GM03348 (cell line): ENCODE measurements around the gene SLC12A1.
"Not testable (repeated sequence)": the region's sequence is repeated elsewhere in the genome, so short reads cannot be mapped to it uniquely, and the experiment has no call there.

Source experiments
- DNase-seq: peaks from one replicate; pipeline ENCODE4 v3.0.0; 2012; ENCODE audit warnings: low spot score

Gene SLC12A1

GRCh38 chr15:48309740-48310139 is 103.6 kb downstream of the SLC12A1 start:
- no peak for DNase-seq

GRCh38 chr15:48313216-48313615 is 107.1 kb downstream of the SLC12A1 start:
- DNase-seq: no peak

GRCh38 chr15:48315041-48315440 is 108.9 kb downstream of the SLC12A1 start:
- no peak for DNase-seq

- no peak for DNase-seq
Measured at GRCh38 chr15:48317221-48317620, 111.1 kb downstream of the SLC12A1 start.

- no peak for DNase-seq
Measured at GRCh38 chr15:48318131-48318530, 112.0 kb downstream of the SLC12A1 start.

- DNase-seq: no peak
Measured at GRCh38 chr15:48323294-48323693, 117.2 kb downstream of the SLC12A1 start.

- no peak for DNase-seq
Measured at GRCh38 chr15:48324949-48325348, 118.8 kb downstream of the SLC12A1 start.

GRCh38 chr15:48325400-48325799 is 119.3 kb downstream of the SLC12A1 start:
- no peak for DNase-seq

- DNase-seq: not testable (repeated sequence)
Measured at GRCh38 chr15:48326180-48326579, 120.1 kb downstream of the SLC12A1 start.

- DNase-seq: peak; percentile 19
Measured at GRCh38 chr15:48330105-48330785, 124.1 kb downstream of the SLC12A1 start.

GRCh38 chr15:48330855-48331795 is 125.0 kb downstream of the SLC12A1 start, which contains the start of gene DUT:
Gene DUT, plus strand, starts transcription at chr15:48331429. Its CDS starts 87 bp downstream, at chr15:48331516.
- DNase-seq: peak; percentile 93

- DNase-seq: peak; percentile 93
Measured at GRCh38 chr15:48331796-48332641, 125.9 kb downstream of the SLC12A1 start.

GRCh38 chr15:48332642-48333034 is 126.5 kb downstream of the SLC12A1 start:
- no peak for DNase-seq

- DNase-seq: no peak
Measured at GRCh38 chr15:48333540-48333939, 127.4 kb downstream of the SLC12A1 start.

- DNase-seq: no peak
Measured at GRCh38 chr15:48334260-48334659, 128.2 kb downstream of the SLC12A1 start.

GRCh38 chr15:48336940-48337339 is 130.8 kb downstream of the SLC12A1 start:
- DNase-seq: peak; percentile 19

- DNase-seq: no peak
Measured at GRCh38 chr15:48337607-48338006, 131.5 kb downstream of the SLC12A1 start.

- DNase-seq: no peak
Measured at GRCh38 chr15:48340111-48340510, 134.0 kb downstream of the SLC12A1 start.

- DNase-seq: no peak
Measured at GRCh38 chr15:48343865-48344264, 137.8 kb downstream of the SLC12A1 start.

- no peak for DNase-seq
Measured at GRCh38 chr15:48345516-48345915, 139.4 kb downstream of the SLC12A1 start.

- DNase-seq: no peak
Measured at GRCh38 chr15:48352474-48353072, 146.5 kb downstream of the SLC12A1 start.
